ENCODE measurements around the gene DCLK2.

DCLK2 gene

GRCh38 chr4:150135134-150135772 lies 57.0 kb downstream of the DCLK2 start:
- H3K9ac ChIP-seq (ENCODE audit: low read length), result no peak overlapping the region
- peaks cover 27% of the 10 kb centered on the region for H3K4me1 ChIP-seq (ENCODE audit: low read length)
- H3K79me2 ChIP-seq (ENCODE audit: low read length), result no peaks in the 10 kb centered on the region
- no peak overlapping the region for H3K4me3 ChIP-seq (ENCODE audit: low read length)
- H3K27ac ChIP-seq (ENCODE audit: low read length), result no peak overlapping the region
- H2AFZ ChIP-seq (ENCODE audit: low read depth, low read length), result no peak overlapping the region
- no peaks in the 10 kb centered on the region for H3K36me3 ChIP-seq (replicated peaks; ENCODE audit: low read depth, low read length)
- peaks cover 10% of the 10 kb centered on the region; the same call in 1 of the 2 replicates for H4K20me1 ChIP-seq (ENCODE audit: insufficient read depth, low read length)
- H3K27me3 ChIP-seq (ENCODE audit: low read depth, low read length), result no peaks in the 10 kb centered on the region
- no peaks in the 10 kb centered on the region for H3K9me3 ChIP-seq (ENCODE audit: insufficient read depth, low read length)
- TF ChIP-seq EZH2phosphoT487 (IDR thresholded peaks at IDR 0.05; ENCODE audit: low read depth) (no peak), CTCF (IDR thresholded peaks at IDR 0.05; ENCODE audit: low read depth, low read length) (no peak)
- H3K4me2 ChIP-seq (ENCODE audit: low read length), result peak overlapping the region; percentile 35

GRCh38 chr4:150136036-150136435 lies 57.8 kb downstream of the DCLK2 start:
- Histone ChIP-seq H4K20me1 (ENCODE audit: insufficient read depth, low read length) (peaks cover 10% of the 10 kb centered on the region; the same call in 1 of the 2 replicates), H3K9me3 (ENCODE audit: insufficient read depth, low read length) (no peaks in the 10 kb centered on the region), H3K79me2 (ENCODE audit: low read length) (no peaks in the 10 kb centered on the region), H3K4me3 (ENCODE audit: low read length) (no peak overlapping the region), H3K36me3 (replicated peaks; ENCODE audit: low read depth, low read length) (no peaks in the 10 kb centered on the region), H2AFZ (ENCODE audit: low read depth, low read length) (no peak overlapping the region), H3K4me1 (ENCODE audit: low read length) (peaks cover 32% of the 10 kb centered on the region), H3K27ac (ENCODE audit: low read length) (no peak overlapping the region), H3K27me3 (ENCODE audit: low read depth, low read length) (no peaks in the 10 kb centered on the region), H3K9ac (ENCODE audit: low read length) (no peak overlapping the region), H3K4me2 (ENCODE audit: low read length) (peak overlapping the region; percentile 35; the same call in 1 of the 2 replicates)
- TF ChIP-seq EZH2phosphoT487 (IDR thresholded peaks at IDR 0.05; ENCODE audit: low read depth) (no peak), CTCF (IDR thresholded peaks at IDR 0.05; ENCODE audit: low read depth, low read length) (no peak)

GRCh38 chr4:150136481-150136880 lies 58.2 kb downstream of the DCLK2 start:
- H3K4me3 ChIP-seq (ENCODE audit: low read length), result no peak overlapping the region
- no peak overlapping the region for H3K4me2 ChIP-seq (ENCODE audit: low read length)
- no peak overlapping the region for H2AFZ ChIP-seq (ENCODE audit: low read depth, low read length)
- peaks cover 10% of the 10 kb centered on the region; the same call in 1 of the 2 replicates for H4K20me1 ChIP-seq (ENCODE audit: insufficient read depth, low read length)
- no peaks in the 10 kb centered on the region for H3K79me2 ChIP-seq (ENCODE audit: low read length)
- H3K27ac ChIP-seq (ENCODE audit: low read length), result no peak overlapping the region
- no peaks in the 10 kb centered on the region for H3K9me3 ChIP-seq (ENCODE audit: insufficient read depth, low read length)
- TF ChIP-seq EZH2phosphoT487 (IDR thresholded peaks at IDR 0.05; ENCODE audit: low read depth), result no peak
- TF ChIP-seq CTCF (IDR thresholded peaks at IDR 0.05; ENCODE audit: low read depth, low read length), result no peak
- H3K4me1 ChIP-seq (ENCODE audit: low read length), result peaks cover 37% of the 10 kb centered on the region
- no peak overlapping the region for H3K9ac ChIP-seq (ENCODE audit: low read length)
- H3K36me3 ChIP-seq (replicated peaks; ENCODE audit: low read depth, low read length), result no peaks in the 10 kb centered on the region
- no peaks in the 10 kb centered on the region for H3K27me3 ChIP-seq (ENCODE audit: low read depth, low read length)

GRCh38 chr4:150139297-150139865 lies 61.1 kb downstream of the DCLK2 start:
- H3K36me3 ChIP-seq (replicated peaks; ENCODE audit: low read depth, low read length), result no peaks in the 10 kb centered on the region
- peaks cover 10% of the 10 kb centered on the region; the same call in 1 of the 2 replicates for H4K20me1 ChIP-seq (ENCODE audit: insufficient read depth, low read length)
- H3K27ac ChIP-seq (ENCODE audit: low read length), result no peak overlapping the region
- no peak overlapping the region for H3K4me3 ChIP-seq (ENCODE audit: low read length)
- no peak for TF ChIP-seq CTCF (IDR thresholded peaks at IDR 0.05; ENCODE audit: low read depth, low read length)
- no peak for TF ChIP-seq EZH2phosphoT487 (IDR thresholded peaks at IDR 0.05; ENCODE audit: low read depth)
- H3K9ac ChIP-seq (ENCODE audit: low read length), result no peak overlapping the region
- H2AFZ ChIP-seq (ENCODE audit: low read depth, low read length), result no peak overlapping the region
- H3K79me2 ChIP-seq (ENCODE audit: low read length), result no peaks in the 10 kb centered on the region
- H3K4me1 ChIP-seq (ENCODE audit: low read length), result peaks cover 39% of the 10 kb centered on the region
- H3K9me3 ChIP-seq (ENCODE audit: insufficient read depth, low read length), result peaks cover 6% of the 10 kb centered on the region; the same call in 1 of the 2 replicates
- H3K4me2 ChIP-seq (ENCODE audit: low read length), result peak overlapping the region; percentile 3
- no peaks in the 10 kb centered on the region for H3K27me3 ChIP-seq (ENCODE audit: low read depth, low read length)

Measured in OCI-LY3 (cell line).